SK-N-MC (cell line): ENCODE measurements around the gene IL15RA.

Experiments used
- DNase-seq: peaks from one replicate; pipeline ENCODE4 v3.0.0-alpha.2; 2011; ENCODE audit warnings: low read depth, low spot score
- H3K27ac ChIP-seq: fragments of 200-600 bp; sonication (generic); 2 replicates; pipeline ENCODE4 v1.5.1; 2016; ENCODE audit warnings: mixed run types
- H3K36me3 ChIP-seq: fragments of 200-600 bp; sonication (generic); 2 replicates; pipeline ENCODE4 v1.6.1; 2017; ENCODE audit warnings: antibody characterized with exemption, low read length, mixed read lengths; ENCODE audit not compliant: insufficient read depth
- H3K4me3 ChIP-seq: fragments of 200-600 bp; sonication (generic); 2 replicates; pipeline ENCODE4 v1.5.1; 2016
- H3K9ac ChIP-seq: fragments of 200-600 bp; sonication (generic); 2 replicates; pipeline ENCODE4 v1.8.0; 2017; ENCODE audit warnings: mixed run types, mixed read lengths; ENCODE audit not compliant: insufficient read length
- H3K9me3 ChIP-seq: fragments of 200-600 bp; sonication (generic); 2 replicates; pipeline ENCODE4 v1.6.1; 2017; ENCODE audit warnings: low read depth, mild to moderate bottlenecking, antibody characterized with exemption, low read length, moderate library complexity, mixed read lengths
- EZH2 ChIP-seq: fragments of 200-600 bp; sonication (generic); IDR thresholded peaks from one replicate; pipeline ENCODE4 v1.6.1; 2017; ENCODE audit warnings: antibody characterized with exemption
- FOXP2 ChIP-seq: optimal IDR thresholded peaks from 2 replicates; pipeline ENCODE3; 2011; ENCODE audit warnings: mild to moderate bottlenecking, moderate library complexity; ENCODE audit not compliant: insufficient read depth; ENCODE audit errors: extremely low read length, control extremely low read depth
- POLR2AphosphoS5 ChIP-seq: IDR thresholded peaks from 2 replicates; pipeline ENCODE4 v1.6.1; 2012; ENCODE audit warnings: mild to moderate bottlenecking, low read depth, low read length, borderline replicate concordance

IL15RA gene

DNA sequence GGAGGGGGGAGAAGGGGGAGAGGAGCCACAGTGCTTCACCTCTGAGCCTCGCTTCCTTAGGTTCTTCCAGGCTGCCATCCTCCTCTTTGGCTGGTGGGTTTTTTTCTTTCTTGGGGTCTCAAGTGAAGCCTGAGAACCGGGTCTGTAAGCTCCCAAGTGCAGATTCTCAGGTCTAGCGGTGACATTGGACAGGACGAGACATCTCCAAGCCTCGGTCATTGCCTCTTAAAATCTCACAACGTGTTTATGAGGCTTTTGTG lies 817 bp upstream of the IL15RA start:
- H3K27ac ChIP-seq, result no peak overlapping the region
- DNase-seq, result no peak

DNA sequence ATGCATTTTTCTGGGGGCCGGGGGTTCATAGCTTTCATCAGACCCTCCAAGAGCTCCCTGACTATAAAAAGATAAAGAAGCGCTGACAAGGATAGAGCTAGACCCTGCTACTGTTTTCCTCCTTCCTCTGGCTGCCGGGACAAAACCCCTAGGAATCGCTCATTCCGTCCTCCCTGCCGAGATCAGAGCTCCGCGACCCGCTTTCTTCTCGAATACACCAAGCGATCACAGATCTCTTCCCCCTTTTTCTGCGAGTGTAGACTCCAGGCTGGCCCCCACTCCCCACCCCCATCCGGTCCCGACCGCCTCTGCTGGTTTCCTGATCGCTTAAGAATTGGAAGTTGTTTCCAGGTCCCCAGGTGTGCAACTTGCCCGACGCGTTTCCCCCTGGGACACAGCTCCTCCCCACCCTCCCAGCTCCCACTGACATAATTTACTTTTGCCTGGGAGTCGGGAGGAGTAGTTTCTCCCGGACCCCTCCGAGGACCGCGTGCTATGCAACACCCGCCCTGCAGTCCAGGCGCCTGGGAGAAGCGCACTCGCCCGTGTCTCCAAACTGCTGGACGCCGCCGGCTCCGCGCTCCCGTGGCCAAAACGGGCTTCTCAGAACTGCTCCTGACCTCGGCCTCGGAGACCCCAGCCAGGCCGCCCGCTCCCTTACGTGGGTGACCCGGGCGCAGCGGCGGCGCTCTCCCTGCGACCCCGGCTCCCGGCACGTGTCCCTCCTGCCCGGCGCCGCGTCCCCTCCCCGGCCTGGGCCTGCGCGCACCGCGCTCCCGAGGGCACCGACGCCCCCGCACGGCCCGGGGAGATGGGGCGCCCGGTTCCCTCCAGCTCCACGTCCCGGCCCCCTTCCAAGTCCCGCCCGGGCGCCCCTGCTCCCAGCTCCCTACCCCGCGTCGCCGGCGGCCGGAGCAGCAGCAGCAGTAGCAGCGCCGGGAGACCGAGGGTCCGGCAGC lies 552 bp downstream of the IL15RA start:
- Histone ChIP-seq H3K27ac (no peak overlapping the region), H3K36me3 (no peaks in the 10 kb centered on the region), H3K9ac (no peak overlapping the region), H3K9me3 (no peaks in the 10 kb centered on the region), H3K4me3 (peak overlapping the region; percentile 68)
- no peak for TF ChIP-seq FOXP2
- TF ChIP-seq EZH2, result no peak
- TF ChIP-seq POLR2AphosphoS5, result no peak
- no peak for DNase-seq

More for the DNA sequence above, 817 bp upstream of the IL15RA start:
- no peaks in the 10 kb centered on the region for H3K9me3 ChIP-seq
- H3K36me3 ChIP-seq, result no peaks in the 10 kb centered on the region
- H3K9ac ChIP-seq, result no peak overlapping the region
- no peak for TF ChIP-seq EZH2
- no peak for TF ChIP-seq POLR2AphosphoS5
- TF ChIP-seq FOXP2, result no peak
- H3K4me3 ChIP-seq, result no peak overlapping the region; the same call in 1 of the 2 replicates

DNA sequence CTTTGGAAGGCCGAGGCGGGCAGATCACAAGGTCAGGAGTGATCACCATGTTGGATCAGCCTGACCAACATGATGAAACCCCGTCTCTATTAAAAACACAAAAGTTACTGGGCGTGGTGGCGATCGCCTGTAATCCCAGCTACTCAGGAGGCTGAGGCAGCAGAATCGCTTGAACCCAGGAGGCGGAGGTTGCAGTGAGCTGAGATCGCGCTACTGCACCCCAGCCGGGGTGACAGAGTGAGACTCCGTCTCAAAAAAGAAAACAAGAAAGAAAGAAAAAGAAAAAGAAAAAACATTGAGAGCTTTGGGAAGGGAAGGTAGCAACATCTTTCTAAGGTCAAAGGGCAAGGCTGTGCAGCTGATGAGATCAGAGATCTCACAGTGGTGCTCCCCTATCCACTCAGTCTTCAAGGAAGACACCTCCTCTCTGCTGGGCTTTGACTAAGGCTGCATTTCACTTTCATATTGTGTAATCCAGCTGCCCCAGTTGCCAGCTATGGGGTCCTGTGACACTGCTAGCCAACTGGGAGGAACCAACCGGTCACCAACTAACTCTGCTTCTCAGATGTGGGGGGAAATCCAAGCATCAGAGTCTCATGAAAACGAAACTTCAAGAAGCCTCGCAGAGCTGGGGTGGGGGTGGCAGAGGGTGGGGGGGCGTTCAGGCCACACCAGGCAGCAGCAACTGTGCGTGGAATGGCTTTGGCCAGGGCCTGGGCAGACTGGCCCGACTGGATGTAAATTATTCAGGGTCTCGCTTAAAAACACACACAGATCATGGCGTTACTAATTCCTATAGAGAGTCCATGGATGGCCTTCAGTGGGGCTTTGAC lies 1.5 kb downstream of the IL15RA start:
- no peaks in the 10 kb centered on the region for H3K36me3 ChIP-seq
- no peaks in the 10 kb centered on the region for H3K9me3 ChIP-seq
- H3K27ac ChIP-seq, result no peak overlapping the region
- no peak overlapping the region for H3K4me3 ChIP-seq
- no peak for DNase-seq
- H3K9ac ChIP-seq, result no peak overlapping the region
- TF ChIP-seq EZH2, result no peak
- no peak for TF ChIP-seq POLR2AphosphoS5
- no peak for TF ChIP-seq FOXP2

DNA sequence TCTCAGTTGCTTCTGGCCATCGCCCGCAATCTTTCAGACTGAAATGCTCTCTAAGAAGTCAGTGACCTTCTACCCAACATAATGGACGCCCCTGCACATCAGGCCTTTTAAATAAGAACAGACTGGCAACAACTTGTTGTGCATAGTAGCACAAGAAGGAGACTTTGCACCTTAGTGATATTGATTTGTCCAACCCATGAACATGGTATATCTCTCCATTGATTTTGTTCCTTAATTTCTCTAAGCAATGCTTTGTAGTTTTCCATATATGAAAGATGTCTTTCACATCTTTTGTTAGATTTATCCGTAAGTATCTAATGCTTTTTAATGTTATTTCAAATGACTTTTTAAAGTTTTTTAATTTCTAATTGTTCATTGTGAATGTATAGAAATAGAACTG lies 4.3 kb downstream of the IL15RA start:
- no peaks in the 10 kb centered on the region for H3K9me3 ChIP-seq
- H3K27ac ChIP-seq, result no peak overlapping the region
- no peak overlapping the region for H3K9ac ChIP-seq
- H3K36me3 ChIP-seq, result no peaks in the 10 kb centered on the region
- no peak for DNase-seq
- no peak overlapping the region for H3K4me3 ChIP-seq
- TF ChIP-seq FOXP2, result no peak
- TF ChIP-seq POLR2AphosphoS5, result no peak
- TF ChIP-seq EZH2, result no peak

DNA sequence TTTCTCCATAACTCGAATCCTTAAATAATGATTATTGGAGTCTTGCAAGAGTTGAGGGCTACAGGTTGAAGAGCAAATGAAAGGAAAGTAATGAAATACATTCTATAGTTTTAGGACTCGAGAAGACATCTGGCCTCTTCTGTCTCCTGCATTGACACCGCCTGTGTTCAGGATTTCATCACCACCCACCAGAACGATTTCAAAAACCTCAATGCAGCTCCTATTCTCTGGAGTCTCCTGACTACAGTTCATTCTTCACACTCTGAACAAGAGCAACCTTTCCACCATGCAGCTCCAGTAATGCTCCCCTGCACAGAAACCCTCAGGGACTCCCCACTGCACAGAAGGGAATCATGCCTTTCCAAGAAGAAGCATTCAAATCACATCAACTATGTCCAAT lies 5.5 kb downstream of the IL15RA start:
- no peak overlapping the region for H3K27ac ChIP-seq

DNA sequence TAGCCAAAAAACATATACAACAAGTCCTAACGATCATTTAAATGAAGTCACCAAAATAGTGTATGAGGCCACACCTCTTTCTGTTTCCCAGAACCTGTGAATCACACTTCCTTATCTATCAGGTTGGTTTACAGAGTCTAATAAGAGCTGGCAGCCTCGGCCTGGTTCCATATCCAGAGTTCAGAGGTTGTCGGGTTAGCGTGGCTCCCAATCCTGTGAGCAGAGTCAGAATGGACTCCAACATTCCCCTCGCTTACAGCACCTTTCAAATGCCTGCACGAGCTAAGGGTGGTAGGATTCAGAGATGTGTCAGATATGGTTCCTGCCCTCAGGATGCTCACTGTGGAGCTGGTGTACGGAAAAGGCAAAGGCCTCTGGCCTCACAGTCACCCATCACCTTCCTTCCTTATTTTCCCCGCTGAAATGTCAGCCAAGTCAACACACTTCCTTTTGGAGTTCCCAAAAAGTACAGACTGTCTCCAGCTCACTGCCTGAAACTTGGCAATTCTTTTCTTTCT lies 6.0 kb downstream of the IL15RA start:
- no peak for DNase-seq
- Histone ChIP-seq H3K9me3 (no peaks in the 10 kb centered on the region), H3K36me3 (no peaks in the 10 kb centered on the region), H3K4me3 (no peak overlapping the region), H3K9ac (no peak overlapping the region), H3K27ac (no peak overlapping the region)
- no peak for TF ChIP-seq EZH2
- no peak for TF ChIP-seq POLR2AphosphoS5
- no peak for TF ChIP-seq FOXP2

More for the DNA sequence above, 5.5 kb downstream of the IL15RA start:
- Histone ChIP-seq H3K4me3 (no peak overlapping the region), H3K36me3 (no peaks in the 10 kb centered on the region), H3K9me3 (no peaks in the 10 kb centered on the region), H3K9ac (no peak overlapping the region)
- DNase-seq, result no peak
- TF ChIP-seq FOXP2, result no peak
- no peak for TF ChIP-seq POLR2AphosphoS5
- TF ChIP-seq EZH2, result no peak

DNA sequence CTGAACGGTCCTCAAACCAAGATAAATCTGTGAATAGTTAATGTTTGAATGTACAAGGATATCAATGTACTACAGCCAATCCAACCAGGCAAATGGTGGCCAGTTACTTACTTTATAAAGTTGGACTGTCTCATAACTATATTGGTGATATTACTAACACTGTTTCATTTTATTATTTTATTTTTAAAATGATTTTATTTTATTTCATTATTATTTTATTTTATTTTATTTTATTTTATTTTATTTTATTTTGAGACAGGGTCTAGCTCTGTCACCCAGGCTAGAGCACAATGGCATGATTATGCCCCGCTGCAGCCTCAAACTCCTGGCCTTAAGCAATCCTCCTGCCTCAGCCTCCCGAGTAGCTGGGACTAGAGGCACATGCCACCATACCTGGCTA lies 6.8 kb downstream of the IL15RA start:
- no peak overlapping the region for H3K27ac ChIP-seq
- no peak for TF ChIP-seq EZH2
- no peak for TF ChIP-seq FOXP2
- TF ChIP-seq POLR2AphosphoS5, result no peak
- H3K9ac ChIP-seq, result no peak overlapping the region
- H3K4me3 ChIP-seq, result no peak overlapping the region
- no peaks in the 10 kb centered on the region for H3K9me3 ChIP-seq
- H3K36me3 ChIP-seq, result no peaks in the 10 kb centered on the region
- no peak for DNase-seq

DNA sequence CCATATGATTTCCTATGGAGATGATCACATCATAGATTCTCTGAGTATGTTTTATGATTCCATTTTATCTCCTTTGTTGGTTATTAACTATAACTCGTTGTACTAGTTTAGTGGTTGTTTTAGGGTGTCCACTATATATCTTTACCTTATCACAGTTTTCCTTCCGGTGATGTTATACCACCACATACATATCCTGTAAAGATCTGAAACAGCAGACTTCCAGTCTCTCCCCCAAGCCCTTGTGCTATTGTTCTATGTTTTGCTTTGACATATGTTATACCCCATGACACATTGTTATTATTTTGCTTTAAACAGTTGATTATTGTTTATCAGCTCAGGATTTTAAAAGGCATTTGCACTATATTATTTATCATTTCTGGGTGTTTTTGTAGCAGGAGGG lies 7.3 kb downstream of the IL15RA start:
- no peak for TF ChIP-seq POLR2AphosphoS5
- no peak for TF ChIP-seq FOXP2
- TF ChIP-seq EZH2, result no peak
- Histone ChIP-seq H3K27ac (no peak overlapping the region), H3K9me3 (no peaks in the 10 kb centered on the region), H3K36me3 (no peaks in the 10 kb centered on the region), H3K4me3 (no peak overlapping the region), H3K9ac (no peak overlapping the region)
- DNase-seq, result no peak
